Naive thymus-derived CD4-positive, alpha-beta T cell (primary cell): ENCODE results near the gene HYI. TPM values are rescaled to one million over a fixed set of nuclear protein-coding genes. Genes with fewer than 3 reads are reported as not detected.
"Not testable (repeated sequence)": the region's sequence is repeated elsewhere in the genome, so short reads cannot be mapped to it uniquely, and the experiment has no call there.

Experiments
- ATAC-seq: fragments of 150-1000 bp; cut with Tn5 transposase; 2 replicates; pipeline ENCODE4 v1.10.0; 2021; ENCODE audit warnings: mild to moderate bottlenecking, moderate library complexity
- CTCF ChIA-PET: fragments of 350-600 bp; sonication (Branson Sonifier 250); formaldehyde crosslinking; loops from one replicate; lab custom pipeline; 2021; ENCODE audit warnings: antibody characterized with exemption; lab: Charles Lee
- POLR2A ChIA-PET: fragments of 350-600 bp; sonication (Branson Sonifier 250); formaldehyde crosslinking; loops from one replicate; lab custom pipeline; 2021; ENCODE audit warnings: antibody characterized with exemption, inconsistent platforms; lab: Charles Lee
- DNase-seq, 9 donors: peaks; one replicate each; pipeline versions ENCODE4 v3.0.0 to v3.0.0-alpha.2; 2020 to 2022; ENCODE audit warnings: mixed read lengths in 1 of 9
- H3K27ac ChIP-seq: one replicate; pipeline ENCODE4 v1.7.0; 2013; ENCODE audit warnings: mild to moderate bottlenecking, low read depth, low read length, moderate library complexity
- H3K27me3 ChIP-seq, 2 donors: one replicate each; pipeline ENCODE4 v1.7.0; 2013; ENCODE audit warnings: low read length in 2 of 2, mild to moderate bottlenecking in 2 of 2, moderate library complexity in 2 of 2; ENCODE audit not compliant: control insufficient read depth in 2 of 2, insufficient read depth in 2 of 2
- H3K36me3 ChIP-seq, 3 experiments: 1 replicate in 2 of 3; 2 replicates in 1 of 3; pipeline ENCODE4 v1.7.0; 2013; ENCODE audit warnings: low read length in 3 of 3, mild to moderate bottlenecking in 3 of 3, moderate library complexity in 1 of 3; ENCODE audit not compliant: insufficient read depth in 3 of 3, control insufficient read depth in 2 of 3
- H3K4me1 ChIP-seq, 2 donors: one replicate each; pipeline ENCODE4 v1.7.0; 2013; ENCODE audit warnings: low read length in 2 of 2, mild to moderate bottlenecking in 2 of 2, moderate library complexity in 1 of 2; ENCODE audit not compliant: control insufficient read depth in 2 of 2, insufficient read depth in 2 of 2
- H3K4me3 ChIP-seq: 2 replicates; pipeline ENCODE4 v1.7.0; 2013; ENCODE audit warnings: mild to moderate bottlenecking, low read length
- H3K9me3 ChIP-seq, 3 experiments: 1 replicate in 2 of 3; 2 replicates in 1 of 3; pipeline ENCODE4 v1.7.0; 2013; ENCODE audit warnings: low read length in 3 of 3; ENCODE audit not compliant: control insufficient read depth in 2 of 3
- H3K27ac Mint-ChIP-seq, 9 donors: one replicate each; pipeline ENCODE4 v1.8.0; 2020 to 2022; ENCODE audit warnings: mixed read lengths in 9 of 9, mild to moderate bottlenecking in 8 of 9, moderate library complexity in 5 of 9, inconsistent platforms in 2 of 9
- H3K27me3 Mint-ChIP-seq, 5 donors: one replicate each; pipeline ENCODE4 v1.8.0; 2021 to 2022; ENCODE audit warnings: mixed read lengths in 5 of 5, mild to moderate bottlenecking in 1 of 5
- H3K36me3 Mint-ChIP-seq, 5 donors: one replicate each; pipeline ENCODE4 v1.8.0; 2020 to 2022; ENCODE audit warnings: mixed read lengths in 5 of 5, mild to moderate bottlenecking in 3 of 5, inconsistent platforms in 1 of 5
- H3K4me1 Mint-ChIP-seq, 7 donors: one replicate each; pipeline ENCODE4 v1.8.0; 2020 to 2022; ENCODE audit warnings: mixed read lengths in 7 of 7, mild to moderate bottlenecking in 3 of 7, inconsistent platforms in 1 of 7
- H3K4me3 Mint-ChIP-seq, 10 donors: one replicate each; pipeline ENCODE4 v1.8.0; 2020 to 2022; ENCODE audit warnings: mild to moderate bottlenecking in 10 of 10, mixed read lengths in 10 of 10, moderate library complexity in 6 of 10, inconsistent platforms in 2 of 10
- H3K9me3 Mint-ChIP-seq, 11 donors: one replicate each; pipeline ENCODE4 v1.8.0; 2020 to 2022; ENCODE audit warnings: mixed read lengths in 11 of 11, mild to moderate bottlenecking in 4 of 11, inconsistent platforms in 1 of 11, moderate library complexity in 1 of 11
- intact Hi-C, 2 donors: fragments of 100-400 bp; cut with micrococcal nuclease; formaldehyde crosslinking; loops; one replicate each; pipeline ENCODE4 v1.15.1; 2023
- polyA plus RNA-seq, 2 donors: library from polyadenylated mRNA; unstranded; fragments of 300-500 nt; fragmentation: Illumina TruSeq; gene quantifications; one replicate each; pipeline ENCODE4 v1.2.3, GENCODE V29; 2021
- total RNA-seq, 6 experiments: library from RNA in 5 of 6; stranded (reverse) in 5 of 6; gene quantifications; 1 replicate in 5 of 6; 2 replicates in 1 of 6; pipeline ENCODE4 v1.2.3 and lab custom pipeline; 2021 to 2026

Gene HYI
- total and polyA plus RNA-seq, 7 experiments from 2014 or later = 4.4 to 29.3 (median 22.3) TPM

- ChIA-PET POLR2A (no interaction called here), CTCF (no interaction called here)
- H3K4me3 ChIP-seq = no peak overlapping the region
- Mint-ChIP-seq H3K36me3 (no peaks in the 10 kb centered on the region), H3K9me3 (peaks cover 0 to 2% (median 0%) of the 10 kb centered on the region in 11 donors), H3K4me1 (peaks cover 0 to 9% (median 5%) of the 10 kb centered on the region in 7 donors), H3K27me3 (no peaks in the 10 kb centered on the region), H3K27ac (peak overlapping the region in 2 of 9 donors; percentile 17 to 53), H3K4me3 (no peak overlapping the region)
- no peak for ATAC-seq
- H3K27me3 ChIP-seq = no peaks in the 10 kb centered on the region
- H3K27ac ChIP-seq = no peak overlapping the region
- no peak for DNase-seq
- H3K4me1 ChIP-seq = no peaks in the 10 kb centered on the region
- H3K36me3 ChIP-seq = no peaks in the 10 kb centered on the region
- no peaks in the 10 kb centered on the region for H3K9me3 ChIP-seq
- intact Hi-C loops = no loop called here
Measured at GRCh38 chr1:43466403-43466802, 12.7 kb upstream of the HYI start.

DNA sequence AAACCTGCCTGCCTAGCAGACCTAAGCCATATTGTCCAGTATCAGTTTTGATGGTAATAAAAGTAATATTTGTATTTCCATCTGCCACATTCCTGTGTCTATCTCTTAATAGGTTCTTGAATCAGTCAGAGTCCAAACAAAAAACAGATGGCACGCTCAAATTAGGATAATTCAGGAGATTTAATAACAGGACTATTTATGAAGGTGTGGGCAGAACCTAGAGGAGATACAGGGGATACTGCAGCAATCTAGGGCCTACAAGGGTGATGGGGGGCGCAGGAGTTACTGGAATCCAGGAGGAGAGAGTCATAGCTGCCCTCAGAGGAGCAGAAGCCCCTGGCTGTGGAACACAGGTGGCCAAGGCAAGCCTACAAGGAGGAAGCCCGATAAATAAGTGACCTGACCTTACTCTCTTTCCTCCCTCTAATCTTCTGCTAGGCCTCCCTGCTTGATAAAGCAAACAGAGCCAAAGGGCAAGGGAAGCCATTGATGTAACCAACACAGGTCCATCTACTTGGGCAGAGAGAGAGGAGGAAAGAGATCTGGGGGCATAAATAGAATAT lies 11.9 kb upstream of the HYI start:
- H3K9me3 ChIP-seq = no peaks in the 10 kb centered on the region
- no peak overlapping the region for H3K27ac Mint-ChIP-seq
- peaks cover 0 to 7% (median 0%) of the 10 kb centered on the region in 11 donors for H3K9me3 Mint-ChIP-seq
- ChIA-PET POLR2A (no interaction called here), CTCF (no interaction called here)
- H3K4me1 ChIP-seq = no peaks in the 10 kb centered on the region
- H3K4me3 ChIP-seq = no peak overlapping the region
- H3K27ac ChIP-seq = no peak overlapping the region
- H3K4me3 Mint-ChIP-seq = no peak overlapping the region
- H3K4me1 Mint-ChIP-seq = peaks cover 0 to 10% (median 5%) of the 10 kb centered on the region in 7 donors
- H3K36me3 Mint-ChIP-seq = no peaks in the 10 kb centered on the region
- ATAC-seq (no peak), DNase-seq (no peak)
- H3K27me3 Mint-ChIP-seq = peaks cover 0 to 4% (median 0%) of the 10 kb centered on the region in 5 donors
- no peaks in the 10 kb centered on the region for H3K27me3 ChIP-seq
- no peaks in the 10 kb centered on the region for H3K36me3 ChIP-seq
- intact Hi-C loops = no loop called here

DNA sequence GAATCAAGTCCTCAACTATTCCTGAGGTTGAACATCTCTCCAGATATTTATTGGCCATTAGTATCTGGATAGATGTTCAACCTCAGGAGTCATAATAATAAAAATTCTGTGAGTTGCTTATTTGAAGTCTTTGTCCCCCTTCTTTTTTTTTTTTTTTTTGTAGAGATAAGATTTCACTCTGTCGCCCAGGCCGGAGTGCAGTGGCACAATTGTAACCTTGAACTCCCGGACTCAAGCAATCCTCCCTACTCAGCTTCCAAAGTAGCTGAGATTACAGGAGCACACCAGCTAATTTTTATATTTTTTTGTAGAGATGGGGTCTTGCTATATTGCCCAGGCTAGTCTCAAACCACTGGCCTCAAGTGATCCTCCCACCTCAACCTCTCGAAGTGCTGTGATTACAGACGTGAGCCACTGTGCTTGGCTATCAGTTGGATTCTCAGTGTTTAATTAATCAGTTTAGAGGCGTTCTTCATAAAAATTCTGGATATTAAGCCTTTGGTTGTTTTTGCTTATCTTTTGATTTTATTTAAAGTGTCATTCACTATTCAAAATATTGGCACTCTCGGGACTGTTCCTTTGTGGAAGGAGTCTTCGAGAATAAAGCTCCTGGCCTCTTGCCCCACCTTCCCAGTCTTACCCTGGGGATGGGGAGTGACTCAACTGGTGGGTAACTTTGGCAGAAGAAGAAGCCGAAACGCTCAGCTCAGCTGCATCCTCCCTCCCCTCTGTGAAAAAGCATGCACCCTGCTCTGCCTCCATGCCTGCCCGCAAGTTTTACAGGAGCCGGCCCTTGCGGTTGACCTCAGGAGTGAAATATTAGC lies 11.2 kb upstream of the HYI start:
- ChIA-PET POLR2A (no interaction called here), CTCF (no interaction called here)
- Histone ChIP-seq H3K27ac (no peak overlapping the region), H3K9me3 (no peaks in the 10 kb centered on the region), H3K36me3 (no peaks in the 10 kb centered on the region), H3K27me3 (no peaks in the 10 kb centered on the region), H3K4me1 (no peaks in the 10 kb centered on the region), H3K4me3 (no peak overlapping the region)
- Mint-ChIP-seq H3K4me1 (peaks cover 0 to 10% (median 5%) of the 10 kb centered on the region in 7 donors), H3K27ac (no peak overlapping the region), H3K4me3 (no peak overlapping the region), H3K27me3 (peaks cover 0 to 5% (median 0%) of the 10 kb centered on the region in 5 donors), H3K36me3 (no peaks in the 10 kb centered on the region), H3K9me3 (peaks cover 0 to 7% (median 0%) of the 10 kb centered on the region in 11 donors)
- DNase-seq = no peak
- intact Hi-C loops = no loop called here
- no peak for ATAC-seq

DNA sequence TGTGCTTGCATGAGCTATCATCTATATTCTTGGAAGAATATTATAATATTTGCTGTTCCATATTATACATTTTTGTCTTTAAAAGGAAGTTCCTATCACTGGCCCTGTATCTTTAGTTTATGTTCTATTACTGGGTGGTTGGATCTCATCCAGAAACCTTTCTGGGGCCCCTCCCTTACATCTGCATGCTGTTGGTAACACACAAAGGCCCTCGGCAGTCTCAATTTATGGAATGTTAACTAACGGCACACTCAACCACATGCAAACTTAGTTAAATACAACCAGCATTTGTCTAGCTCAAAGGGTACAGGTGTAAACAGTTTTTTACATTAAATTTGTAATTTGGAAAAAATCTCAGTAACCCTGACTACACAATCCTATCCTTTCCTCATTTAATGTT lies 9.7 kb upstream of the HYI start:
- intact Hi-C loops = no loop called here
- peaks cover 0 to 7% (median 0%) of the 10 kb centered on the region in 11 donors for H3K9me3 Mint-ChIP-seq
- ATAC-seq (no peak), DNase-seq (no peak)
- no peak overlapping the region for H3K4me3 Mint-ChIP-seq
- H3K36me3 ChIP-seq = no peaks in the 10 kb centered on the region
- H3K4me1 ChIP-seq = no peaks in the 10 kb centered on the region
- no peak overlapping the region for H3K27ac ChIP-seq
- no peaks in the 10 kb centered on the region for H3K36me3 Mint-ChIP-seq
- H3K4me1 Mint-ChIP-seq = peaks cover 0 to 10% (median 5%) of the 10 kb centered on the region in 7 donors
- no peaks in the 10 kb centered on the region for H3K27me3 ChIP-seq
- POLR2A ChIA-PET = interaction anchor here (1.1 kb wide), 1 partner anchor 10 kb away, joined by 4 read pairs; the partner anchor contains the start of gene HYI
- no peaks in the 10 kb centered on the region for H3K9me3 ChIP-seq
- CTCF ChIA-PET = no interaction called here
- H3K27me3 Mint-ChIP-seq = peaks cover 0 to 19% (median 0%) of the 10 kb centered on the region in 5 donors
- no peak overlapping the region for H3K27ac Mint-ChIP-seq
- H3K4me3 ChIP-seq = no peak overlapping the region

DNA sequence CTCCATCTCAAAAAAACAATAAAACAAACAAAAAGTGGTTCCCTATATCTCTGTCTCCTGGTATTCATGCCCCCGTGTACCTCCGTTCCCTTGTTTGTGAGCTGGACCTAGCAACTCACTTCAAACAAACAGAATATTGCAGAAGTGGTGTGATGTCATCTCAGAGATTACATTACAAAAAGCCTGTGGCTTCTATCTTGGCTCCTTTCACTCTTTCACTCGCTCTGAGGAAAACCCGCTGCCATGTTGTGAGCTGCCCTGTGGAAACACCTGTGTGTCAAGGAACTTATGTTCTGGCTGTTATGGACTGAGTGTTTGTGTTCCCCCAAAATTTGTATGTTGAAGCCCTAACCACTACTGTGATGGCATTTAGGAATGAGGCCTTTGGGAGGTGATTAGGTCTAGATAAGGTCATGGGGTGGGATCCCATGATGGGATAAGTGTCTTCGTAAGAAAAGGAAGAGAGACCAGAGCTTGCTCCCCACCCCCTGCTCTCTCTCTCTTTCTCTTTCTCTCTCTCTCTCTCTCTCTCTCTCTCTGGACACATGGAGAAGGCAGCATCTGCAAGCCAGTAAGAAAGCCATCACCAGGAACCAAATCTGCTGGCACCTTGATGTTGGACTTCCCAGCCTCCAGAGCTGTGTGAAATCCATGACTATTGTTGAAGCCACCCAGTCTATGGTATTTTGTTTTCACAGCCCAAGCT lies 7.4 kb upstream of the HYI start:
- intact Hi-C loops = no loop called here
- H3K27ac Mint-ChIP-seq = no peak overlapping the region
- H3K27me3 Mint-ChIP-seq = peaks cover 5 to 36% (median 12%) of the 10 kb centered on the region in 5 donors
- ChIA-PET CTCF (no interaction called here), POLR2A (no interaction called here)
- Histone ChIP-seq H3K27ac (no peak overlapping the region), H3K36me3 (no peaks in the 10 kb centered on the region), H3K9me3 (no peaks in the 10 kb centered on the region), H3K27me3 (no peaks in the 10 kb centered on the region), H3K4me1 (no peaks in the 10 kb centered on the region), H3K4me3 (no peak overlapping the region)
- DNase-seq (no peak), ATAC-seq (no peak)
- no peaks in the 10 kb centered on the region for H3K36me3 Mint-ChIP-seq
- peaks cover 0 to 7% (median 0%) of the 10 kb centered on the region in 11 donors for H3K9me3 Mint-ChIP-seq
- H3K4me3 Mint-ChIP-seq = no peak overlapping the region
- peaks cover 0 to 4% (median under 1%) of the 10 kb centered on the region in 7 donors for H3K4me1 Mint-ChIP-seq

DNA sequence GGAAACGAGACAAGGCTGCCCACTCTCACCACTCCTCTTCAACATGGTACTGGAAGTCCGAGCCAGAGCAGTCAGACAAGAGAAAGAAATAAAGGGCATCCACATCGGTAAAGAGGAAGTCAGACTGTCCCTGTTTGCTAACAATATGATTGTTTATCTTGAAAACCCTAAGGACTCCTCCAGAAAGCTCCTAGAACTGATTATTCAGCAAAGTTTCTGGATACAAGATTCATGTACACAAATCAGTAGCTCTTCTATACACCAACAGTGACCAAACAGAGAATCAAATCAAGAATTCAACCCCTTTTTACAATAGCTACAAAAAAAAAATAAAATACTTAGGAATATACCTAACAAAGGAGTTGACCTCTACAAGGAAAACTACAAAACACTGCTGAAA lies 4.6 kb upstream of the HYI start:
- POLR2A ChIA-PET, H3K36me3 ChIP-seq, H3K4me3 ChIP-seq, ATAC-seq, CTCF ChIA-PET, H3K27ac Mint-ChIP-seq, H3K27ac ChIP-seq, H3K36me3 Mint-ChIP-seq, H3K9me3 Mint-ChIP-seq, H3K9me3 ChIP-seq, H3K4me3 Mint-ChIP-seq, H3K4me1 ChIP-seq, intact Hi-C loops, H3K27me3 ChIP-seq, DNase-seq: not testable (repeated sequence)
- H3K27me3 Mint-ChIP-seq = peaks cover 5 to 45% (median 12%) of the 10 kb centered on the region in 5 donors
- H3K4me1 Mint-ChIP-seq = peaks cover 4 to 16% (median 10%) of the 10 kb centered on the region in 7 donors
